UCSD-AML1 (cell line): ENCODE data around the gene CDC42EP5.
"Not testable (repeated sequence)": the region's sequence is repeated elsewhere in the genome, so short reads cannot be mapped to it uniquely, and the experiment has no call there.

ENCODE experiments used
- DNase-seq: peaks from one replicate; lab custom pipeline; 2025; ENCODE audit not compliant: unreplicated experiment; lab: John Stamatoyannopoulos, UW

The CDC42EP5 gene

GRCh38 chr19:54489766-54490165 lies 16.7 kb upstream of the CDC42EP5 start:
- no peak for DNase-seq

GRCh38 chr19:54489341-54489740 lies 16.2 kb upstream of the CDC42EP5 start:
- DNase-seq = no peak

- DNase-seq = no peak
Observed at GRCh38 chr19:54485851-54486250, 12.8 kb upstream of the CDC42EP5 start.

GRCh38 chr19:54484451-54484850 lies 11.4 kb upstream of the CDC42EP5 start:
- no peak for DNase-seq

GRCh38 chr19:54482889-54483288 lies 9.8 kb upstream of the CDC42EP5 start:
- no peak for DNase-seq

- peak; percentile 43 for DNase-seq
Observed at GRCh38 chr19:54481326-54481930, 8.3 kb upstream of the CDC42EP5 start.

GRCh38 chr19:54480051-54480450 lies 7.0 kb upstream of the CDC42EP5 start:
- DNase-seq = no peak

- DNase-seq = peak; percentile 26
Observed at GRCh38 chr19:54478677-54479266, 5.7 kb upstream of the CDC42EP5 start.

GRCh38 chr19:54477650-54478049 lies 4.6 kb upstream of the CDC42EP5 start:
- DNase-seq = no peak

- DNase-seq = no peak
Observed at GRCh38 chr19:54475706-54476105, 2.6 kb upstream of the CDC42EP5 start.

GRCh38 chr19:54473892-54474372 lies 836 bp upstream of the CDC42EP5 start:
- no peak for DNase-seq

- DNase-seq = no peak
Observed at GRCh38 chr19:54470991-54471782, 1.9 kb downstream of the CDC42EP5 start.

- DNase-seq = no peak
Observed at GRCh38 chr19:54470276-54470887, 2.7 kb downstream of the CDC42EP5 start.

- DNase-seq = no peak
Observed at GRCh38 chr19:54469496-54469934, 3.6 kb downstream of the CDC42EP5 start.

GRCh38 chr19:54466110-54466480 lies 7.0 kb downstream of the CDC42EP5 start:
- DNase-seq = not testable (repeated sequence)

- no peak for DNase-seq
Observed at GRCh38 chr19:54465426-54466109, 7.5 kb downstream of the CDC42EP5 start.

- peak; percentile 92 for DNase-seq
Observed at GRCh38 chr19:54464630-54465425, 8.3 kb downstream of the CDC42EP5 start.

- DNase-seq = peak; percentile 87
Observed at GRCh38 chr19:54464044-54464629, 9.0 kb downstream of the CDC42EP5 start.

GRCh38 chr19:54463531-54464043 lies 9.5 kb downstream of the CDC42EP5 start, which contains the start of gene LENG9:
LENG9 (minus strand) TSS chr19:54463778; CDS start chr19:54463526, 252 bp downstream.
- peak; percentile 89 for DNase-seq
